Measurements from ENCODE around the gene BHLHE23. TPM values are rescaled to one million over a fixed set of nuclear protein-coding genes. Genes with fewer than 3 reads are reported as not detected.

BHLHE23 gene
- total RNA-seq, 2 donors from 2014 or later = not detected

DNA sequence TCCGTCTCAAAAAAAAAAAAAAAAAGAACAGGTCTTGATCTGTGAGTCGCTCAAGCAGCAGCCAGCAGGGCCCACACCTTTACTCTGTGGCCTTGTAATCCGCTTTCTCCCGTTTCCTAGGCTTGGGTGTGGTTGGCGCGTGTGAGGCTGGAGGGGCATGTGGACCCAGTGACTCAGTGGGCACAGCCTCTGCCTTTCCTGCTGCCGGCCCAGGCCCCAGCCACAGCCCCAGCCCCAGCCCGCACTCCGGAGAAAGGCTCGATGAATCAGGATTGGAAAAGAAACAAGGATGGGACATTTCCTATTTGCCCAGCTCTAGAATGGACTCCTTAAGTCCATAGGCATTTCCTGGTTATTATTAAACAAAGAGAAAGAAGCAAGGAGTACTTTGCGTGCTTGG is 4.3 kb downstream of the BHLHE23 start:
- Histone ChIP-seq H3K4me3 (no peak overlapping the region), H3K36me3 (no peaks in the 10 kb centered on the region), H3K27ac (no peak overlapping the region), H3K27me3 (replicated peaks; ENCODE audit: insufficient read depth) (peaks cover 21% of the 10 kb centered on the region), H3K9me3 (no peaks in the 10 kb centered on the region), H3K4me1 (ENCODE audit: control insufficient read depth in 1 of 2, low read depth in 2 of 2) (peaks cover 6 to 16% of the 10 kb centered on the region in 2 donors)
- ATAC-seq (ENCODE audit: insufficient number of reproducible peaks, low FRiP score, low read depth) (no peak), DNase-seq (ENCODE audit: low spot score) (no peak)
- TF ChIP-seq, protein P1, sequence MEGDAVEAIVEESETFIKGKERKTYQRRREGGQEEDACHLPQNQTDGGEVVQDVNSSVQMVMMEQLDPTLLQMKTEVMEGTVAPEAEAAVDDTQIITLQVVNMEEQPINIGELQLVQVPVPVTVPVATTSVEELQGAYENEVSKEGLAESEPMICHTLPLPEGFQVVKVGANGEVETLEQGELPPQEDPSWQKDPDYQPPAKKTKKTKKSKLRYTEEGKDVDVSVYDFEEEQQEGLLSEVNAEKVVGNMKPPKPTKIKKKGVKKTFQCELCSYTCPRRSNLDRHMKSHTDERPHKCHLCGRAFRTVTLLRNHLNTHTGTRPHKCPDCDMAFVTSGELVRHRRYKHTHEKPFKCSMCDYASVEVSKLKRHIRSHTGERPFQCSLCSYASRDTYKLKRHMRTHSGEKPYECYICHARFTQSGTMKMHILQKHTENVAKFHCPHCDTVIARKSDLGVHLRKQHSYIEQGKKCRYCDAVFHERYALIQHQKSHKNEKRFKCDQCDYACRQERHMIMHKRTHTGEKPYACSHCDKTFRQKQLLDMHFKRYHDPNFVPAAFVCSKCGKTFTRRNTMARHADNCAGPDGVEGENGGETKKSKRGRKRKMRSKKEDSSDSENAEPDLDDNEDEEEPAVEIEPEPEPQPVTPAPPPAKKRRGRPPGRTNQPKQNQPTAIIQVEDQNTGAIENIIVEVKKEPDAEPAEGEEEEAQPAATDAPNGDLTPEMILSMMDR (IDR thresholded peaks at IDR 0.05) = no peak

GRCh38 chr20:63000958-63001357 is 5.8 kb downstream of the BHLHE23 start:
- H3K36me3 ChIP-seq = no peaks in the 10 kb centered on the region
- TF ChIP-seq, protein P1 (IDR thresholded peaks at IDR 0.05) = no peak
- H3K9me3 ChIP-seq = no peaks in the 10 kb centered on the region
- no peak overlapping the region for H3K4me3 ChIP-seq
- DNase-seq (ENCODE audit: low spot score) (no peak), ATAC-seq (ENCODE audit: insufficient number of reproducible peaks, low FRiP score, low read depth) (no peak)
- peaks cover 0 to 2% of the 10 kb centered on the region in 2 donors for H3K4me1 ChIP-seq (ENCODE audit: control insufficient read depth in 1 of 2, low read depth in 2 of 2)
- H3K27me3 ChIP-seq (replicated peaks; ENCODE audit: insufficient read depth) = peaks cover 13% of the 10 kb centered on the region
- no peak overlapping the region for H3K27ac ChIP-seq

DNA sequence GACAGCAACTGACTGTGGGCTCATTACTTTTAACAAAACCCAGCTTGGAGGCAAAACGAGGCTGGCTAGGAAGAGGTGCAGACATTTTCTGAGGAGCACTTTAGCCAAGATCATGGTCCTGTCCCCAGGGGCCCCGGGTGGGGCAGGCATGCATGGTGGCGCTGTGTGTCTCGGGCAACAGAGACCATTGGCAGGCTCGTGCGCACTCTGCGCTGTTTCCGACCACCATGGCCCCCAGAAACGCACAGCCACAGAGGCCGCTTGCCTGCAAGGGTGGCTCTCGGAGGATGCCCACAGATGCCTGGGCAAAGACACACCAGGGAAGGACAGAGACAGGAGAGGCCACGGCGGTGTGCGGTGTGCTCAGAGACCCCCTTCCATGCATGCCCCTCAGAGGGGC is 6.7 kb downstream of the BHLHE23 start:
- TF ChIP-seq, protein P1 (IDR thresholded peaks at IDR 0.05) = no peak
- no peaks in the 10 kb centered on the region for H3K4me1 ChIP-seq (ENCODE audit: control insufficient read depth in 1 of 2, low read depth in 2 of 2)
- H3K36me3 ChIP-seq = no peaks in the 10 kb centered on the region
- no peak overlapping the region for H3K4me3 ChIP-seq
- ATAC-seq (ENCODE audit: insufficient number of reproducible peaks, low FRiP score, low read depth) (no peak), DNase-seq (ENCODE audit: low spot score) (no peak)
- H3K27me3 ChIP-seq (replicated peaks; ENCODE audit: insufficient read depth) = peaks cover 9% of the 10 kb centered on the region
- no peaks in the 10 kb centered on the region for H3K9me3 ChIP-seq
- no peak overlapping the region for H3K27ac ChIP-seq

- TF ChIP-seq, protein P1 (IDR thresholded peaks at IDR 0.05) = no peak
- no peaks in the 10 kb centered on the region for H3K36me3 ChIP-seq
- H3K9me3 ChIP-seq = no peaks in the 10 kb centered on the region
- no peaks in the 10 kb centered on the region for H3K4me1 ChIP-seq (ENCODE audit: control insufficient read depth in 1 of 2, low read depth in 2 of 2)
- no peak overlapping the region for H3K4me3 ChIP-seq
- DNase-seq (ENCODE audit: low spot score) (no peak), ATAC-seq (ENCODE audit: insufficient number of reproducible peaks, low FRiP score, low read depth) (no peak)
- peaks cover 7% of the 10 kb centered on the region for H3K27me3 ChIP-seq (replicated peaks; ENCODE audit: insufficient read depth)
- H3K27ac ChIP-seq = no peak overlapping the region
These were observed 7.2 kb downstream of the BHLHE23 start for GRCh38 chr20:62999580-62999979.

- Histone ChIP-seq H3K27ac (no peak overlapping the region), H3K27me3 (replicated peaks; ENCODE audit: insufficient read depth) (peaks cover 4% of the 10 kb centered on the region), H3K4me3 (no peak overlapping the region), H3K9me3 (no peaks in the 10 kb centered on the region), H3K36me3 (no peaks in the 10 kb centered on the region), H3K4me1 (ENCODE audit: control insufficient read depth in 1 of 2, low read depth in 2 of 2) (no peaks in the 10 kb centered on the region)
- ATAC-seq (ENCODE audit: insufficient number of reproducible peaks, low FRiP score, low read depth) (no peak), DNase-seq (ENCODE audit: low spot score) (no peak)
- TF ChIP-seq, protein P1 (IDR thresholded peaks at IDR 0.05) = no peak
These were observed 8.3 kb downstream of the BHLHE23 start for GRCh38 chr20:62998449-62998848.

Data from thoracic aorta (tissue), 2 donors.